Testis (tissue), 3 donors: Measurements from ENCODE around the gene PHAX. TPM values are rescaled to one million over a fixed set of nuclear protein-coding genes. Genes with fewer than 3 reads are reported as not detected.

Experiments used
- DNase-seq: peaks from one replicate; pipeline ENCODE4 v3.0.0-alpha.2; 2019
- H3K27ac ChIP-seq, 2 donors: fragments of 200-600 bp; sonication (generic); one replicate each; pipeline ENCODE4 v1.5.1; 2019
- H3K27me3 ChIP-seq: fragments of 200-600 bp; sonication (generic); one replicate; pipeline ENCODE4 v1.5.1; 2019
- H3K36me3 ChIP-seq: fragments of 200-600 bp; sonication (generic); one replicate; pipeline ENCODE4 v1.5.1; 2017; ENCODE audit warnings: low read depth; ENCODE audit errors: missing control alignments
- H3K4me1 ChIP-seq: fragments of 200-600 bp; sonication (generic); one replicate; pipeline ENCODE4 v1.5.1; 2019
- H3K4me3 ChIP-seq, 2 donors: fragments of 200-600 bp; sonication (generic); one replicate each; pipeline ENCODE4 v1.5.1; 2017 to 2019
- H3K9me3 ChIP-seq: fragments of 200-600 bp; sonication (generic); one replicate; pipeline ENCODE4 v1.5.1; 2017
- POLR2A ChIP-seq: fragments of 450-650 bp; IDR thresholded peaks from one replicate; pipeline ENCODE4 v1.6.1; 2017; ENCODE audit warnings: antibody characterized with exemption, mild to moderate bottlenecking, moderate library complexity
- WGBS, 2 donors: methylation state at CpG; one replicate each; pipeline ENCODE4 v1.1.5; 2018; 5-methylcytosine and 5-hydroxymethylcytosine counted together
- intact Hi-C: fragments of 100-400 bp; cut with DNase I; formaldehyde crosslinking; loops from one replicate; pipeline ENCODE4 v1.15.1; 2023; ENCODE audit warnings: low total_unique reads
- polyA plus RNA-seq: library from polyadenylated mRNA; stranded (reverse); fragments of 350-450 nt; fragmentation: Illumina TruSeq; extraction: RNeasy Lipid Tissue Mini Kit (QIAGEN cat#74804); gene quantifications from one replicate; pipeline ENCODE4 v1.2.3, GENCODE V29; 2014; ENCODE audit warnings: low read depth, low replicate concordance; ENCODE audit not compliant: insufficient read depth
- total RNA-seq, 2 donors: library from RNA; depleted of rRNA; stranded (reverse); fragments of >200 nt; gene quantifications; one replicate each; pipeline ENCODE4 v1.2.3, GENCODE V29; 2016
- TF ChIP-seq, protein P1 (sequence below), 3 experiments: fragments of 450-650 bp in 2 of 3; fragments of 200-600 bp in 1 of 3; sonication (generic) in 1 of 3; IDR thresholded peaks; one replicate each; pipeline ENCODE4 v1.5.1; 2016 to 2019; ENCODE audit warnings: antibody characterized with exemption in 3 of 3, mild to moderate bottlenecking in 2 of 3, moderate library complexity in 1 of 3

The PHAX gene
- total and polyA plus RNA-seq, 3 donors from 2014 or later = 21.2 to 55.6 (median 48.9) TPM

DNA sequence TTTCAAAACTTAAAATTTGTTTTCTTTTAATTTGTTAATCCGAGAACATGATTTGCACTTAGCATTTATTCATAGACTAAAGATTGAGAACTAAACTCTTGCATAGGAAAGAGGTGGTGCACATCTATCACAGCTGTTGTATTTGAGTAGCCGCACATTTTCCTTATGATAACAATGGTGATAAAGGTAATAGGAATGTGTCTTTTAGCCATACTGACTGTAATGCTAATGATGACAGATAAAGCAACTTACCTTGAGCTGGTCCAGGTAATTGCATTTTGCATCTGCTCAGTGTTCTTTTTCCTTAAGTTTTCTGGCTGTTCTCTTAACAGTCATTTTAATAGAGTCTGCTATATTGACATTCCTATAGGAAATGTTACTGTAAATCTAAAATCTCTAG, 19.0 kb downstream of the PHAX start:
- Histone ChIP-seq H3K4me3 (no peak overlapping the region), H3K4me1 (peaks cover 16% of the 10 kb centered on the region), H3K27ac (no peak overlapping the region), H3K27me3 (no peaks in the 10 kb centered on the region), H3K36me3 (no peaks in the 10 kb centered on the region), H3K9me3 (no peaks in the 10 kb centered on the region)
- no peak for DNase-seq
- 77 to 82% methylated on average over 2 of the region's 2 CpGs for WGBS, 2 donors
- TF ChIP-seq, protein P1, sequence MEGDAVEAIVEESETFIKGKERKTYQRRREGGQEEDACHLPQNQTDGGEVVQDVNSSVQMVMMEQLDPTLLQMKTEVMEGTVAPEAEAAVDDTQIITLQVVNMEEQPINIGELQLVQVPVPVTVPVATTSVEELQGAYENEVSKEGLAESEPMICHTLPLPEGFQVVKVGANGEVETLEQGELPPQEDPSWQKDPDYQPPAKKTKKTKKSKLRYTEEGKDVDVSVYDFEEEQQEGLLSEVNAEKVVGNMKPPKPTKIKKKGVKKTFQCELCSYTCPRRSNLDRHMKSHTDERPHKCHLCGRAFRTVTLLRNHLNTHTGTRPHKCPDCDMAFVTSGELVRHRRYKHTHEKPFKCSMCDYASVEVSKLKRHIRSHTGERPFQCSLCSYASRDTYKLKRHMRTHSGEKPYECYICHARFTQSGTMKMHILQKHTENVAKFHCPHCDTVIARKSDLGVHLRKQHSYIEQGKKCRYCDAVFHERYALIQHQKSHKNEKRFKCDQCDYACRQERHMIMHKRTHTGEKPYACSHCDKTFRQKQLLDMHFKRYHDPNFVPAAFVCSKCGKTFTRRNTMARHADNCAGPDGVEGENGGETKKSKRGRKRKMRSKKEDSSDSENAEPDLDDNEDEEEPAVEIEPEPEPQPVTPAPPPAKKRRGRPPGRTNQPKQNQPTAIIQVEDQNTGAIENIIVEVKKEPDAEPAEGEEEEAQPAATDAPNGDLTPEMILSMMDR (IDR thresholded peaks at IDR 0.05) = no peak
- no peak for TF ChIP-seq POLR2A
- intact Hi-C loops = no loop called here

GRCh38 chr5:126624534-126624933, 23.8 kb downstream of the PHAX start:
- H3K4me3 ChIP-seq = no peak overlapping the region
- H3K27me3 ChIP-seq = no peaks in the 10 kb centered on the region
- no peaks in the 10 kb centered on the region for H3K36me3 ChIP-seq
- peaks cover 17% of the 10 kb centered on the region for H3K4me1 ChIP-seq
- 33 to 43% methylated on average over 4 of the region's 4 CpGs for WGBS, 2 donors
- no peak overlapping the region for H3K27ac ChIP-seq
- intact Hi-C loops = no loop called here
- DNase-seq = no peak
- TF ChIP-seq, protein P1 (IDR thresholded peaks at IDR 0.05) = no peak
- no peak for TF ChIP-seq POLR2A
- H3K9me3 ChIP-seq = no peaks in the 10 kb centered on the region

DNA sequence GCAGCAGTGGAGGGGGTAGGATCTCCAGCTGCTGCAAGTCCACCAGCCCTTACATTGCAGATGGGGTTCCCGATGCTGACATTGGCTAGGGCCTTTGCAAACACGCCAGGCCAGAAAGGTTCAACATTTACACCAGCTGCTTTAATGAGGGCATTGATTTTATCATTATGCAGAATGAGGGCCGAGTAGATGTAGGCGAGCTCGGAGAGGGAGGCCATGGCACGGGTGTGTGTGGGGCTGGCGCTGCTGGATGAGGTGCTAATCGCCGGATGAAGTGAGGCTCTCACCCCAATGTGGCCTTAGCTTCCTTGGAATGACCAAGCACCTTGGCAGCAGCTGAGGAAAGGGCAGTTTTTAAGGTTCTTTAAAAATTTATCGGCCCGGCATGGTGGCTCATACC, 27.4 kb downstream of the PHAX start:
- 87 to 91% methylated on average over 11 of the region's 11 CpGs for WGBS, 2 donors
- H3K27me3 ChIP-seq = no peaks in the 10 kb centered on the region

GRCh38 chr5:126631920-126632319, 31.2 kb downstream of the PHAX start:
- Histone ChIP-seq H3K9me3 (no peaks in the 10 kb centered on the region), H3K27ac (no peak overlapping the region), H3K27me3 (no peaks in the 10 kb centered on the region), H3K36me3 (no peaks in the 10 kb centered on the region), H3K4me1 (no peaks in the 10 kb centered on the region), H3K4me3 (no peak overlapping the region)
- DNase-seq = no peak
- WGBS, 2 donors = 65 to 84% methylated on average over 3 of the region's 3 CpGs
- intact Hi-C loops = no loop called here
- TF ChIP-seq POLR2A = no peak
- TF ChIP-seq, protein P1 (IDR thresholded peaks at IDR 0.05) = no peak

More for the DNA sequence above, 27.4 kb downstream of the PHAX start:
- no peak for DNase-seq
- TF ChIP-seq, protein P1 (IDR thresholded peaks at IDR 0.05) = no peak
- TF ChIP-seq POLR2A = no peak
- Histone ChIP-seq H3K4me3 (no peak overlapping the region), H3K27ac (no peak overlapping the region), H3K9me3 (no peaks in the 10 kb centered on the region), H3K36me3 (no peaks in the 10 kb centered on the region), H3K4me1 (peaks cover 9% of the 10 kb centered on the region)
- intact Hi-C loops = no loop called here

DNA sequence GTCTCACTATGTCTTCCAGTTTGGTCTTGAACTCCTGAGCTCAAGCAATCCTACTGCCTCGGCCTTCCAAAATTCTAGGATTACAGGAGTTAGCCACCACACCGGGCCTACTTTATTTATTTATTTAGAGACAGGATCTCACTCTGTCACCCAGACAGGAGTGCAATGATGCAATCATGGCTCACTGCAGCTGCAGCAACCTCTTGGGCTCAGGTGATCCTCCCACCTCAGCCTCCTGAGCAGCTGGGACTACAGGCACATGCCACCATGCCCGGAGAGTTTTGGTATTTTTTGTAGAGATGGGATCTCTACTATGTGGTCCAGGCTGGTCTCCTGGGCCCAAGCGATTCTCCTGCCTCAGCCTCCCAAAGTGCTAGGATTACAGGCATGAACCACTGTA, 32.8 kb downstream of the PHAX start:
- WGBS, 2 donors = 95 to 97% methylated on average over 4 of the region's 4 CpGs
- H3K27me3 ChIP-seq = no peaks in the 10 kb centered on the region
- intact Hi-C loops = no loop called here

More for the DNA sequence above, 32.8 kb downstream of the PHAX start:
- Histone ChIP-seq H3K27ac (no peak overlapping the region), H3K4me1 (no peaks in the 10 kb centered on the region), H3K4me3 (no peak overlapping the region), H3K9me3 (no peaks in the 10 kb centered on the region), H3K36me3 (no peaks in the 10 kb centered on the region)
- no peak for TF ChIP-seq POLR2A
- DNase-seq = no peak
